ENCODE data around the gene DCC. TPM values are rescaled to one million over a fixed set of nuclear protein-coding genes. Genes with fewer than 3 reads are reported as not detected.

The DCC gene
- total and polyA plus RNA-seq, 9 of the 15 experiments (the other 6 are each of a cell fraction or from before 2014, with no cell fraction given): not detected

DNA sequence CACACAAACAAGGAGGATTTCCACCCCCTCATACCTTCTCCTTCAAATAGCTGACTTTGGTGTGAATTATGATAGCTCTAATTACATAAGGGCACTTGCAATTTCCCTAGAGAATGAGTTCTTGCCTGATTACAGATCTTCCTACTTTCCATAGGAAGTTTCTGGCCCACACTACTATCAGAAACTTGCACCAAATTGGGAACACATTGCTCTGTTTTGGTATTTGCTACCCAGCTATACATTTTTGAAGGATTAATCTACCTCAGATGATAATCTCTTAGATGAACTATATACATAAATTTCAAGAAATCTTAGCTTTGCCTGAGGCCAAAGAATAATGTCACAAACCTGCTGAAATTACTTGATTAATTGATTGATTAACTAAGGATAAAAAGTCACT is 4.9 kb downstream of the DCC start (continued):
- TF ChIP-seq MECOM (CRISPR knock-in tag; IDR thresholded peaks at IDR 0.05): no peak

DNA sequence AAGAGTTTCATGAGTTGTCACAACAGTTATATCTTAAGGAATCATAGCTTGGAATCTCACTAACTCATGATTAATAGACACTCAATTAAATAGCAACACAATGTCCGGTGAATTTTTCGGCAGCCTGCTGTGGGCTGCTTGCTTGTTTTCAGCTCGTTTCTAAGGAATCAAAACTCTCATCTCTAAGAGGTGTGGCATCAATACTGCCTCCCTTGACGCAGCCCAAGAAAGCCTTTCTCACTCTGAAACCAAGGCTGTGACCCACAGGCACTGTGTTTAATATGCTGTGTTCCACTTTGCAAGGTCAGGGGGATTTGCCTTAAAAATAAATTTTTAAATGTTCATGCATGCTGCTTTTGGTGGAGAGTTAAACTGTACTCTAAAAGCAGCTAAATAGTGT is 5.4 kb downstream of the DCC start:
- H3K27me3 ChIP-seq (ENCODE audit: control insufficient read depth in 2 of 2, insufficient read depth in 2 of 2, low read length in 2 of 2): no peaks in the 10 kb centered on the region
- no peak overlapping the region for H3K4me2 ChIP-seq (ENCODE audit: insufficient read depth, low read length)
- H3K9me1 ChIP-seq (ENCODE audit: control insufficient read depth, insufficient read depth, low read length): no peaks in the 10 kb centered on the region
- H3K9ac ChIP-seq (ENCODE audit: insufficient read depth in 1 of 2, low read depth in 2 of 2, low read length in 2 of 2): no peak overlapping the region
- POLR2A ChIA-PET: no interaction called here
- H3K79me2 ChIP-seq (ENCODE audit: control insufficient read depth, insufficient read depth, low read length): no peaks in the 10 kb centered on the region
- no peaks in the 10 kb centered on the region for H3K36me3 ChIP-seq (ENCODE audit: control insufficient read depth, insufficient read depth, low read length)
- DNase-seq (ENCODE audit: extremely low read depth in 1 of 4, low spot score in 3 of 4) (no peak), ATAC-seq (no peak), FAIRE-seq (no peak)
- intact Hi-C loops (cut with micrococcal nuclease): no loop called here
- no peaks in the 10 kb centered on the region for H3K4me1 ChIP-seq (replicated peaks in 1 of 2; ENCODE audit: control insufficient read depth in 2 of 2, insufficient read depth in 2 of 2, low read length in 2 of 2)
- no peaks in the 10 kb centered on the region for H3K9me3 ChIP-seq (replicated peaks; ENCODE audit: control insufficient read depth, insufficient read depth, low read depth, low read length)
- WGBS (ENCODE audit: insufficient coverage, low coverage, missing lambda C conversion rate): no CpG with 5 or more reads among the region's 4 CpGs
- BruUV-seq (replicated peaks): no TSS peak
- H4K20me1 ChIP-seq (replicated peaks; ENCODE audit: control insufficient read depth, insufficient read depth, low read length): no peaks in the 10 kb centered on the region
- CTCF ChIA-PET (ENCODE audit: low intra/inter-chr PET ratio): no interaction called here
- H3K27ac ChIP-seq (ENCODE audit: extremely low read depth, low read depth, low read length): no peak overlapping the region
- in situ Hi-C loops (cut with MboI): no loop called here
- no peak overlapping the region for H2AFZ ChIP-seq (ENCODE audit: low read depth, low read length)
- H3K4me3 ChIP-seq: no peak overlapping the region
- TF ChIP-seq, protein P1, sequence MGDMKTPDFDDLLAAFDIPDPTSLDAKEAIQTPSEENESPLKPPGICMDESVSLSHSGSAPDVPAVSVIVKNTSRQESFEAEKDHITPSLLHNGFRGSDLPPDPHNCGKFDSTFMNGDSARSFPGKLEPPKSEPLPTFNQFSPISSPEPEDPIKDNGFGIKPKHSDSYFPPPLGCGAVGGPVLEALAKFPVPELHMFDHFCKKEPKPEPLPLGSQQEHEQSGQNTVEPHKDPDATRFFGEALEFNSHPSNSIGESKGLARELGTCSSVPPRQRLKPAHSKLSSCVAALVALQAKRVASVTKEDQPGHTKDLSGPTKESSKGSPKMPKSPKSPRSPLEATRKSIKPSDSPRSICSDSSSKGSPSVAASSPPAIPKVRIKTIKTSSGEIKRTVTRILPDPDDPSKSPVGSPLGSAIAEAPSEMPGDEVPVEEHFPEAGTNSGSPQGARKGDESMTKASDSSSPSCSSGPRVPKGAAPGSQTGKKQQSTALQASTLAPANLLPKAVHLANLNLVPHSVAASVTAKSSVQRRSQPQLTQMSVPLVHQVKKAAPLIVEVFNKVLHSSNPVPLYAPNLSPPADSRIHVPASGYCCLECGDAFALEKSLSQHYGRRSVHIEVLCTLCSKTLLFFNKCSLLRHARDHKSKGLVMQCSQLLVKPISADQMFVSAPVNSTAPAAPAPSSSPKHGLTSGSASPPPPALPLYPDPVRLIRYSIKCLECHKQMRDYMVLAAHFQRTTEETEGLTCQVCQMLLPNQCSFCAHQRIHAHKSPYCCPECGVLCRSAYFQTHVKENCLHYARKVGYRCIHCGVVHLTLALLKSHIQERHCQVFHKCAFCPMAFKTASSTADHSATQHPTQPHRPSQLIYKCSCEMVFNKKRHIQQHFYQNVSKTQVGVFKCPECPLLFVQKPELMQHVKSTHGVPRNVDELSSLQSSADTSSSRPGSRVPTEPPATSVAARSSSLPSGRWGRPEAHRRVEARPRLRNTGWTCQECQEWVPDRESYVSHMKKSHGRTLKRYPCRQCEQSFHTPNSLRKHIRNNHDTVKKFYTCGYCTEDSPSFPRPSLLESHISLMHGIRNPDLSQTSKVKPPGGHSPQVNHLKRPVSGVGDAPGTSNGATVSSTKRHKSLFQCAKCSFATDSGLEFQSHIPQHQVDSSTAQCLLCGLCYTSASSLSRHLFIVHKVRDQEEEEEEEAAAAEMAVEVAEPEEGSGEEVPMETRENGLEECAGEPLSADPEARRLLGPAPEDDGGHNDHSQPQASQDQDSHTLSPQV (IDR thresholded peaks at IDR 0.05): no peak

All from K562 (cell line).